ENCODE measurements around the gene OR6X1.

Gene OR6X1

GRCh38 chr11:123771664-123772063 is 17.3 kb upstream of the OR6X1 start:
- no peaks in the 10 kb centered on the region for H3K36me3 ChIP-seq (ENCODE audit: insufficient read depth, low read length)
- H4K20me1 ChIP-seq (ENCODE audit: insufficient read depth, low read length), result no peaks in the 10 kb centered on the region
- H3K9ac ChIP-seq (ENCODE audit: low read length), result no peak overlapping the region
- H3K4me1 ChIP-seq (ENCODE audit: insufficient read depth, low read length, severe bottlenecking), result no peaks in the 10 kb centered on the region
- H3K27ac ChIP-seq (ENCODE audit: low read depth, low read length, poor library complexity, severe bottlenecking), result no peak overlapping the region
- H3K79me2 ChIP-seq (ENCODE audit: insufficient read depth, low read length), result no peaks in the 10 kb centered on the region
- no peak overlapping the region for H3K4me3 ChIP-seq (ENCODE audit: low read depth, low read length, poor library complexity, severe bottlenecking)
- no peaks in the 10 kb centered on the region for H3K9me2 ChIP-seq (ENCODE audit: low read depth, low read length)
- no peaks in the 10 kb centered on the region for H3F3A ChIP-seq (ENCODE audit: insufficient read depth, low read length)
- no peaks in the 10 kb centered on the region for H3K9me3 ChIP-seq (ENCODE audit: low read length)
- H3K27me3 ChIP-seq (ENCODE audit: insufficient read depth, low read length), result no peaks in the 10 kb centered on the region
- H3K4me2 ChIP-seq (ENCODE audit: low read length), result no peak overlapping the region
- TF ChIP-seq, protein P1, sequence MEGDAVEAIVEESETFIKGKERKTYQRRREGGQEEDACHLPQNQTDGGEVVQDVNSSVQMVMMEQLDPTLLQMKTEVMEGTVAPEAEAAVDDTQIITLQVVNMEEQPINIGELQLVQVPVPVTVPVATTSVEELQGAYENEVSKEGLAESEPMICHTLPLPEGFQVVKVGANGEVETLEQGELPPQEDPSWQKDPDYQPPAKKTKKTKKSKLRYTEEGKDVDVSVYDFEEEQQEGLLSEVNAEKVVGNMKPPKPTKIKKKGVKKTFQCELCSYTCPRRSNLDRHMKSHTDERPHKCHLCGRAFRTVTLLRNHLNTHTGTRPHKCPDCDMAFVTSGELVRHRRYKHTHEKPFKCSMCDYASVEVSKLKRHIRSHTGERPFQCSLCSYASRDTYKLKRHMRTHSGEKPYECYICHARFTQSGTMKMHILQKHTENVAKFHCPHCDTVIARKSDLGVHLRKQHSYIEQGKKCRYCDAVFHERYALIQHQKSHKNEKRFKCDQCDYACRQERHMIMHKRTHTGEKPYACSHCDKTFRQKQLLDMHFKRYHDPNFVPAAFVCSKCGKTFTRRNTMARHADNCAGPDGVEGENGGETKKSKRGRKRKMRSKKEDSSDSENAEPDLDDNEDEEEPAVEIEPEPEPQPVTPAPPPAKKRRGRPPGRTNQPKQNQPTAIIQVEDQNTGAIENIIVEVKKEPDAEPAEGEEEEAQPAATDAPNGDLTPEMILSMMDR (IDR thresholded peaks at IDR 0.05; ENCODE audit: low read length), result no peak
- TF ChIP-seq EZH2 (IDR thresholded peaks at IDR 0.05; ENCODE audit: borderline replicate concordance, low read length), result no peak
- H2AFZ ChIP-seq (ENCODE audit: low read length), result no peak overlapping the region

DNA sequence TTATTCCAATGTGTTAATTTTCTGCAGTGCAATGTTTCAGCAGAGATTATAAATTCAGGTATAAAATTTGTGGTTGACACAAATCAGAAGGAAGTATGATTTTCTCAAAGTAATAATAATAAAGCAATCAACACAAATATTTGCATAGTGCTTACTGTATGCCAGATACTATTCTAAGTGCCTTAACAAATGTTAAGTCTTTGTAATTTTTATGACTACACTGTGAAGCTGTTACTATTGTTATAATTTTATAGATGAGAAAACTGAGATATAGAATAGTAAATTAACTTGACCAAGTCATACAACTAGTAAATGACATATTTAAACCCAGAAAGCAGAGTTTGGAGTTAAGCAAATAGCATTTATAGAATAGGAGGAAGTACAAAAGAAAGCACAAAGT is 16.4 kb upstream of the OR6X1 start:
- no peaks in the 10 kb centered on the region for H3K4me1 ChIP-seq (ENCODE audit: insufficient read depth, low read length, severe bottlenecking)
- H3K4me3 ChIP-seq (ENCODE audit: low read depth, low read length, poor library complexity, severe bottlenecking), result no peak overlapping the region
- H3K79me2 ChIP-seq (ENCODE audit: insufficient read depth, low read length), result no peaks in the 10 kb centered on the region
- H3K9me3 ChIP-seq (ENCODE audit: low read length), result no peaks in the 10 kb centered on the region
- H2AFZ ChIP-seq (ENCODE audit: low read length), result no peak overlapping the region
- no peaks in the 10 kb centered on the region for H3K36me3 ChIP-seq (ENCODE audit: insufficient read depth, low read length)
- no peak overlapping the region for H3K27ac ChIP-seq (ENCODE audit: low read depth, low read length, poor library complexity, severe bottlenecking)
- H4K20me1 ChIP-seq (ENCODE audit: insufficient read depth, low read length), result no peaks in the 10 kb centered on the region
- H3K27me3 ChIP-seq (ENCODE audit: insufficient read depth, low read length), result no peaks in the 10 kb centered on the region
- TF ChIP-seq EZH2 (IDR thresholded peaks at IDR 0.05; ENCODE audit: borderline replicate concordance, low read length), result no peak
- TF ChIP-seq, protein P1 (IDR thresholded peaks at IDR 0.05; ENCODE audit: low read length), result no peak
- no peaks in the 10 kb centered on the region for H3F3A ChIP-seq (ENCODE audit: insufficient read depth, low read length)
- H3K9me2 ChIP-seq (ENCODE audit: low read depth, low read length), result no peaks in the 10 kb centered on the region
- no peak overlapping the region for H3K9ac ChIP-seq (ENCODE audit: low read length)
- H3K4me2 ChIP-seq (ENCODE audit: low read length), result no peak overlapping the region

- H3K9me2 ChIP-seq (ENCODE audit: low read depth, low read length), result no peaks in the 10 kb centered on the region
- no peaks in the 10 kb centered on the region for H4K20me1 ChIP-seq (ENCODE audit: insufficient read depth, low read length)
- H3F3A ChIP-seq (ENCODE audit: insufficient read depth, low read length), result no peaks in the 10 kb centered on the region
- H3K27me3 ChIP-seq (ENCODE audit: insufficient read depth, low read length), result no peaks in the 10 kb centered on the region
- H2AFZ ChIP-seq (ENCODE audit: low read length), result no peak overlapping the region
- H3K4me2 ChIP-seq (ENCODE audit: low read length), result no peak overlapping the region
- no peaks in the 10 kb centered on the region for H3K4me1 ChIP-seq (ENCODE audit: insufficient read depth, low read length, severe bottlenecking)
- H3K36me3 ChIP-seq (ENCODE audit: insufficient read depth, low read length), result no peaks in the 10 kb centered on the region
- no peaks in the 10 kb centered on the region for H3K9me3 ChIP-seq (ENCODE audit: low read length)
- no peak for TF ChIP-seq EZH2 (IDR thresholded peaks at IDR 0.05; ENCODE audit: borderline replicate concordance, low read length)
- TF ChIP-seq, protein P1 (IDR thresholded peaks at IDR 0.05; ENCODE audit: low read length), result no peak
- no peak overlapping the region for H3K9ac ChIP-seq (ENCODE audit: low read length)
- H3K4me3 ChIP-seq (ENCODE audit: low read depth, low read length, poor library complexity, severe bottlenecking), result no peak overlapping the region
- no peak overlapping the region for H3K27ac ChIP-seq (ENCODE audit: low read depth, low read length, poor library complexity, severe bottlenecking)
- no peaks in the 10 kb centered on the region for H3K79me2 ChIP-seq (ENCODE audit: insufficient read depth, low read length)
These were observed 11.3 kb upstream of the OR6X1 start for GRCh38 chr11:123765601-123766000.

Data from OCI-LY1 (cell line).